GM19328 (cell line): ENCODE data around the gene GRIA1.

Source experiments
- ATAC-seq: cut with Tn5 transposase; IDR thresholded peaks from one replicate; pipeline ENCODE4 v1.9.1; 2021; ENCODE audit warnings: mild to moderate bottlenecking, moderate library complexity; ENCODE audit not compliant: unreplicated experiment

GRIA1 gene

DNA sequence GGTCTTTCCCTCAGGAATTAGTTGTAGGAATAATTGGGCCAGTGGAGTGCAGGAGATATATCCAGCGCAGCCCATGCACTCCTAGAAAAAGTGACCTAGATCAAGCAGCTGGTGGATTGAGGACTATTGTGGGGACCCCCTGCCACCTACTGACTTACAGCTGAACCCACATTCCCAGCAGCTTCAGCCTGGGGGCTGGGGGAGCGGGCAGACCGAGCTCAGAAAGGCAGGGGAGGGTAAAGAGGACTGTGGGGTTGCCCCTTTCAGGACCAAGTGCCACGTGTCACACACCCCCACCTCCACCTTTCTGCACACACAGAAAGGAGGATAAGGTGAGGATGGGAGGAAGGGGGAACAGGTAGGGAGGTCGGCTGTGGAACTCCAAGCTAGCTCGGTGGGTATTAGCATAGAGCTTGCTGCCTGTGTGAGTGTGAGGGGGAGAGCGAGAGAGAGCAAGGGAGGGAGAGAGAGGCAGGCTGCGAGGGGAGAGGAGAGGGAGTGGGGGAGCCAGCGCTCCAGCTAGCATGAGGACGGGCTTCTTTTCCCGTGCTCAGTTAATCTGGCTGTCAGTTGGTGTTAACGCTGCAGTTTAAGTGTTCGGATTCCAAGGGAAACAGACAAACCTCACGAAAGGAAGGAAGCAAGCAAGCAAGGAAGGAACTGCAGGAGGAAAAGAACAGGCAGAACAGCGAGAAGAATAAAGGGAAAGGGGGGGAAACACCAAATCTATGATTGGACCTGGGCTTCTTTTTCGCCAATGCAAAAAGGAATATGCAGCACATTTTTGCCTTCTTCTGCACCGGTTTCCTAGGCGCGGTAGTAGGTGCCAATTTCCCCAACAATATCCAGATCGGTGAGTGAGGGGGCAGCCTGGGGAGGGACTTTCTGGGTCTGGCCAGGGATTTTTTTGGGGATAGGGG is at the start of gene GRIA1:
Gene GRIA1 (plus strand): TSS at position 553 of the 920 bp plus-strand sequence.
- ATAC-seq = no peak

DNA sequence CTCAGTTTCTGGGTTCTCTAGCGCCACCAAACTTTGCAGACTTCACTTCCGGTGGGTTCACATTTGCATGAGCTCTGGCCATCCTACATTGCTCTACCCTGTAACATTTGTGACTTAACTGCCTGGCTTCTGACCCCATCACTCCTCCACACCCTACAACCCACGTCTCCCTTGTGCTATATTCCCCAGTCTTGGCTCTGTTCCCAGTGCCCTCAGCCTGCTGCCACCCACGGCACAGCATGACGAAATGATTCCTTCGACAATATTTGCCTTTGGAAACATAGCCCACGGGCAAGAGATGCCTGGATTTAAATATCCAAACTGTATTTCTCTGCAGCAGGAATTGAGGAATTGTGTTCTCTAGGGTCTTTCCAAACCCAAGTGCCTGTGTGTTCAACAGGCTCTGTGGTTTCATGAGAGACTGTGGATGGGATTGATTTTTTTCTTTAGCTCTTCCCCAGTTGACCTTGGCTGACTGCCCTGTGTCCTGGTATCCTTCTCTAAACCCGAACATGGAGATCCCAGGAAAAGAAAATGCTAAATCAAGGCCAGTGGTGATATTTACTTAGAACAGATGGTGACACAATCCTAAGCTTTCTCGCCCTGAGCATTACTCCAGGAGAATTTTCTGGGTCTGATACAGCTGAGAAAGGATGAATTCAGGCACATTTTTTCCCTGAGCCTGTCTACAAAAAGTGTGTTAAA is 44.4 kb upstream of the GRIA1 start:
- no peak for ATAC-seq

DNA sequence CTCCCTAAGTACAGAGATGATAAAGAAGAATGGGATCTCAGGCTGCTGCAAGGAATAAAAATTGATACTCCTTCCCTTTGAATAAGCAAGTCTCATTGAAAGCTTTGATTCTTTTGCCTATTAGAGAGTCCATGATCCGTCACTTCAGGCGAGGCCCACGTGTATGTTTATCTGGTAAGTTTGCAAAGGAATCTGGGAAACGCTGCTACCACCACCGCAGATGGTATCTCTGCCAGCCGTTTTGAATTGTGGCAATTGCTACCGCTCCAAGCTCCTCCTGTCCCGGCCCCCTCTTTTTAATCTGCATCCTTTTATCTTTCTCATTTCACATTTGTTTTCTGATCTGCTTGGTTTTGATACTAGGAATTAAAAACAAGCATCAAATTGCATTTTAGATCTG is 42.9 kb upstream of the GRIA1 start:
- ATAC-seq = no peak

DNA sequence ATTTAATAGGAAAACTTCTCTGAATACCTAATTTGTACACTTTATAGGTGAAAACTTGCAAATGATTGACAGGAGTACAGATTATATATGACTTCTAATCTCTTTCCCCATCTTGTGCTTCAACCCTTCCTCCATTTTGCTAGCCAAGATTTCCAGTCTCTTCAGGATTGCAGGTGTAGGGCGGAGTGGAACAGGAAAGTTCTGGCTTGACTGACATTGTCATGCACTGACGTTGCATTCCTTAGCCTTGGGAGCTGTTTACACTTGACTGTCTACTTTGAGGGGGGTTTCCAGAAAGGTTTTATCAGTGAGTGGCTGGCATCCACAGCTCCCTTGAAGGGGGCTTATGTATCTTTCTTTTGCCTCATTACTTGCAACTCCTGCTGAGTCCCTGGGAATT is 34.1 kb upstream of the GRIA1 start:
- no peak for ATAC-seq

DNA sequence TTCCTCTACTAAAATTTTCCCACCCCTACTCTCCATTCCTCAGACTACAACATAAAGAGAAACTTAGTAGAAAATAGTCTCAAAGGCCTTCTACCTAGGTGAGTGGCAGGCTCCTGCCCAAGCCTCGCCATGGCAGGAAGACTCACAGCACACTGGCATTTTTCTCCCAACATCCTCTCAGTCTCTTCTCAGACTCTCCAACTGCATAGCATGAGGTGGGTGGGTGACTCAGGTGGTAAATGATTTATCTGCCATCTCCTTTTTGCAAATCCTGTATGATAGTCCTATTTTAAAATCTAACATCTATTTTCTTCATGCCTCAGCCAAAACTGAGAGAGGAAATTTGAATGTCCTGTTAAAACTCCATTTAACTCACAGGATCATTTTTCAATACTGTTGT is 33.5 kb upstream of the GRIA1 start:
- ATAC-seq = no peak

DNA sequence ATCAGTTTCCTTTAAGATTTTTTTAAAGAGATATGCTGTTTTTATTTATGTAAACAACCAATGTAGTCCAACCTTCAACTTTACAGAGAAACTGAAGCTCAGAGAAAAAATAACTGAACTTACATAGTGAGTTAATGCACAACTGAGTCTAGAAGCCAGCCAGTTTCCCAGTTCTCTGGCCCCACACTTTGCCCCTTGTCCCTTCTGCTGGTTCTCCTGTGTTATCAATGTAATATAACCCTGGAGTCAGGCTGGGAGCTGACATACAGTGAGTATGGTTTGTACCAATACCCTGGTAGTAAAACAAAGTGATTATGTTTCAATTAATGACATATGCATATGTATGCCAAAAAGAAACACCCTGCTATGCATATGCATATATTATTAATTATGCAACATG is 32.2 kb upstream of the GRIA1 start:
- no peak for ATAC-seq

DNA sequence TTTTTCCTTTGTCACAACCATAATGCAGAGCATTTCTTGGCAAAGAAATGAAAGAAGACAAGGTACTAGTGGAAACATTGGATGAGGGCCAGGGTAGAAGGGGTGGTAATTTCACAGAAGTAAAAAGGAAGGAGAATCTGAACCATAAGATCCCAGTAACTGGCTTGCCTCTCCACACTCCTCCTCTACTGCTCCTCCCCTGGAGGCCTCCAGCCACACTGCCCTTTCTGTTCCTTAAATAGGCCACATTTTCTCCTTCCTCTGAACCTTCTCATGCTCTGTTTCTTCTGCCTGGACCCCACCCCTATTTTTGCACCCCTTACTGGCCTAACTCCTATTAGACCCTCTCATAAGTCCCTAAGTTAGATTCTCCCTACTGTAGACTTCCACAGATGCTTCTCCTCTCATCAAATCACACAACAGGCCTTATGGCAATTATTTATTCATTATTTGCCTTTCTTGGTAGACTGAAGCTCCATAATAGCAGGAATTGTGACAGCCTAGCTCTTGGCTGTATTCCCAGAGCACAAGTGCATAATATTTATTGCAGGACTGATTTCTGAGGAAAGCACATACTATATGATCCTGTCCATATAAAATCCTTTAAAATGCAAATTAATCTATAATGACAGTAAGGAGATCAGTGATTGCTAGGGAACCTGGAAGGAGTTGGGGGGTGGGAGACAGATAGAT is 31.3 kb upstream of the GRIA1 start:
- no peak for ATAC-seq

DNA sequence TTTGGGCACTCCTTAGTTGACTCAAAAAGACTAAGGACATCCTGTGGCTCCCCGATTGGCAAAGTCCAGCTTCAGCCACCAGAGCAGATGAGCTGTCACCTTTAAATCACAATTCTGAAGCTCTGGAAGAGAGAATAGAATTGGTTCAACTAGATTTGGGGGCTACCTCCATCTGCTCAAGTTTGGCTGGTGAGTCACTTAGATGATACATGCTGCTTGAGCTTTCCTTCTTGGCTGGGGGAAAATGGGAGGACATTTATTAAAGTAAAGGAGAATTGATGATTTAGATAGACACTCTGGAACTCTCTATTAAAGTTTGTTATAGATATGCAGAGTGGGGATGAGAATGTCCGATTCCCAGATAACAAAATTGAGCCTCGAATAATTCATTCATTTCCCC is 30.0 kb upstream of the GRIA1 start:
- ATAC-seq = no peak

DNA sequence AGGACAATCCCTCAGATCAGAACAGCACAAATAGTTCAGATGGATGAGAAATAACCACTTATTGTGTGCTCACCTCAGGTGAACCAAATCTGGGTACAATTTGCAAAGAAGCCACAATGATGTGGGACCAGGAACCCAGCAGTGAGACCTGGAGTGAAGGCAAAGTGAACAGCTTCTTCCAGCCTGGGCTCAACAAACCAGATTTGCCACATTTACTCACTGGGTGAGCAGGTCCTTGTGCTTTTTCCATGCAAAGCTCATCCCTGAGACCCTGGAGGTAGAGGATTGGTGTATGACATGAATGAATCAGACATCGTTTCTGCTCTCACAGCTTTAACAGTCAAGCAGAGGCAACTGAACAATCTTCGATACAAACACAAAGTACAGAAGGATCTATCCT is 29.1 kb upstream of the GRIA1 start:
- no peak for ATAC-seq

DNA sequence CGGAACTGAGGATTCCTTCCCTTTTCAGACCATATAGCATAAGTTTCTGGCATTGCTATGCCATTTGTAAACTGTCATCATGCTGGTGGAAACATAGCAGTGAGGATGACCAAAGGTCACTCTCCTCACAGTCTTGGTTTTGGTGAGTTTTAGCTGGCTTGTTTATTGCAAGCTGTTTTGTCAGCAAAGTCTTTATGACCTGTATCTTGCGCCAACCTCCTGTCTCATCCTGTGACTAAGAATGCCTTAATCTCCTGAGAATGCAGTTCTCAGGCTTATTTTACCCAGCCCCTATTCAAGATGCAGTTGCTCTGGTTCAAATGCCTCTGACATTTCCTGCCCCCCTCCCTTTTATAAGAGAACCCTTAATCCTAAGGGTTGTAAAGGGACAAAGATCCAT is 26.7 kb upstream of the GRIA1 start:
- no peak for ATAC-seq

DNA sequence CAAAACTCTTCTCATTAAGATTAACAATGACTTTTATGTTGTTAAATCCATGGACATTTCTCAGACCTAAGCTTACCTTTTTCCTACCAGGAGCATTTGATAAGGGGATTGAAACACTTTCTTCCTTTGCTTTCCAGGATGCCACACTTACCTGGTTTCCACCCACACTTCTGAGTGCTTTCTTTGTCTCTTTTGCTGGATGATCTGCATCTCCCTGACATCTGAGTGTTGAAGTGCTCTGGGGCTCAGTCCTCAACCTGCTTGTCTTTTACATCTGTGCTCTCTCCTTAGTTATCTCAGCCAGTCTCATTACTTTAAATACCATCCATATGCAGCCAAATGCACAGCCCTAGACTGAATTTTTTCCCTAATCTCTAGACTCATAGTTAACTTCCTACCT is 22.9 kb upstream of the GRIA1 start:
- no peak for ATAC-seq

DNA sequence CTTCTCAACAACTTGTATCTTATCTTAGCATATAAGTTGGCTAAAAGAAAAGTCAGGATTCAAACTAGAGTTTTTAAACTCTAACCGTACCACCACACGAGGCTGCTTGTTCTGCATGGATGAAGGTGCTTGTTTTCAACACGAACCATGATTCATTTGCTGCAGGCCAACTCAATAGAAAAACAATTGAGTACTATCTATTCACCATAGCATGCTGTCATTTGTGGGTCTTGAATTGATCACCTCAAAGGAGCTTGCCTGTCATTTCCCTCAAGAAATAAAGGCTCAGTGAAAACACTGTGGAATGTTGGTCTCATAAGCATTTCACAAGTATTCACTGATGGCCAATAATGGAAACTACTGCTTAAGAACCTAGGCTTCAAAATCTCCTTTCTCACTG is 21.0 kb upstream of the GRIA1 start:
- no peak for ATAC-seq

DNA sequence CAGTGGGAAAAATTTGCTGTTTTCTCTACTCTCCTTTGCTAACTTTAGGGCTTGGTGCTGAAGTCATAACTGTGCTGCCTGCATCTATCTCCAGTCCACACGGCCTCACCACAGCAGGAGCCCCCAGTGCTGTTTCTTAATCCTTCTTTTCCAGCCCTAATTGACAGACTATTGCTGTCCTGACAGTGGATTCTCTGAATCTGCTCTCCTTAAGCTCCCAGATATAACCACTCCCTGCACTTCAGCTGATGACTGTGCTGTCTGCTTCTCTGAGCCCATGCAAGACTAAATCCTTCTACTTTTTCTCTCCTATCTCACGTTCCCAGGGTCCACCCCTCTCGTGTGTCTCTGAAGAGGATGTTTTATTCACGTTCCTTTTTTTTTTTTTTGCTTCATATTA is 19.7 kb upstream of the GRIA1 start:
- ATAC-seq = no peak

DNA sequence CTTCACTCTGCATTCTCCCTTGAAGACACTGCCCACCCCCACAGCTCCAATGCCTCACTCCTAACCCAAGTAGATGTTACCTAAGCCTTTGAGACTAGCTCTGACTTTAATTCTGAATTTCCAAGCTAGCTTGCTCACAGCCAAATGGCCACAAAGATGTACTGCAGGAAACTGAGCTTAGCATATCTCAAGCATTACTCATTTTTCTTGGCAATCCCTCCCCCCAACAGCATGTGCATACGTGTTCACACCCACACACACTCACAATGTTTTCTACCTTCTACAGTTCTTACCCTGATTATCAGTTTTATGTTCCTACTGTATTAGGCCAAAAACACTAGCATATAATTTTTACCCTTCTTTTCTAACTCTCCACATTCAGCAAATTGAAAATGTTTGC is 13.7 kb upstream of the GRIA1 start:
- no peak for ATAC-seq

DNA sequence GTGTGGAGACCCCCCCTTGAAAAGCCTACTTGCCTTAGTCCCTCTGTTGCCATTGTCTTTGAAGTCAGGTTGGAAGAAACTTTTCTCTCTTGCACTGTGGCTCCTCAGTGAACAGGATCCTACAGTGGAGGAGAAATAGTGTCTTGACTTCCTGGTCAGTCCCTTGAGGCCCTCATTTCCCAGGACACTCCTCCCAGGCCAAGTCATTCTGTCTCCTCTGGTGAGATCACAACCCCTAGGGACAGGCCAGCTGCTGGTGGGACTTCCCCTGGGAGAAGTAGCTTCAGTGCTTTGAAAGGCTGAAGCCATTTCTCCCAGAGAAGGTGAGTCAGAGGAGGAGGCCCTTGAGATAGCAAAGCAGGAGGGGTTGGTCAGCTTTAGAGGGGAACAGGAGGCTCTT is 10.1 kb upstream of the GRIA1 start:
- peak; percentile 88 for ATAC-seq

DNA sequence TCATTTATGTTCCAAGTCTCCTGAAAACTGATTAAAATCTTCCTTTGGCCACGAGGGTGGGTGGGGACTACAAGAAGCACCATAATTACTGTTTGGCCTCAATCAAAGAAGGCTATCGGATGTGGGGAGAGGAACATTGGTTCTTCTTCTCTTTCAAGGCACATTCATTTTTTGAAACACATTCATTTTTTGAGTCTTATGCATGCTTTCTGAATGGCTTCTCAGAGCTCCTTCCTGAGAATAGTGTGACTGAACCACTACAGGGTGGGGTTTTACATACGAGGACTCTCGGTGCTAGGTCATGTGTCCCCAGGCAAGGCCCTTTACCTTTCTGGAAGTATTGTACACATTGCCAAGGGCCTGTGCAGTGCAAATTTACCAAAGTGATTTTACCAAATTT is 7.0 kb upstream of the GRIA1 start:
- no peak for ATAC-seq

DNA sequence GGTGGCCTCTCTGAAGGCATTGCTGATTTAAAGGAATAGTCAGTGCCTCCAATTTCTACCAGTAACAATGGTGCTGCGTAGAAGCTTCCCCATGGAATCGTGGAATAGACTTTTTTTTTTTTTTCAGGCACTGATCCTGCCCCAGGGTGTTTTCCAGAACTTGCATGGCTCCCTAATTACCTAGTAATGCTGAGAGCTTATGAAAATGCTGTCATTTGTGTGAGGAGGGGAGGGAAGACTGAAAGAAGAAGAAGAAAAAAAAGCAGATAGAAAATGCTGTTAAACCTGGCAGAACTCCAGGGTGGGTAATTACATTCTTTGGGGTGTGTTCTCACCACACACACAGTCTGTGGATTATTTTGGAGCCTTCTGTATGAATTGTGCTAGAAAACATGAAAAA is 4.8 kb upstream of the GRIA1 start:
- no peak for ATAC-seq

DNA sequence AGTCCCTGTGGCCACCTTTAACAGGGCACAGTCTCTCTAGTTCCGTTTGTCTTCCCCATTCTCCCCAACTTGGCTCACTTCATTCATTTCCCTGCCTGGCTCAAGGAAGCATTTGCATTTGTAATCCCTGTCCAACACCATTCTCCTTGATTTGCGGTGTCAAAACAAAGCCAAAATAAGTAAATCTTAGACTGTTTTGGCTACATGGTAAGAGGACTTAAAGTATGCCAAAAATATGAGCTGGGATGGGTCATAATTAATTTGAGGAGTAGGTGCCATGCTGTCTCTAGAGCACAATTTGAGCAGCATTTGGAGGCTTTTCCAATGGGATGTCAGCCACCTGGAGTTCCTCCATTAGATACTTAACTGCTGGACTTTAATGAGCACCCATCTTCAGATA is 3.7 kb upstream of the GRIA1 start:
- ATAC-seq = no peak

DNA sequence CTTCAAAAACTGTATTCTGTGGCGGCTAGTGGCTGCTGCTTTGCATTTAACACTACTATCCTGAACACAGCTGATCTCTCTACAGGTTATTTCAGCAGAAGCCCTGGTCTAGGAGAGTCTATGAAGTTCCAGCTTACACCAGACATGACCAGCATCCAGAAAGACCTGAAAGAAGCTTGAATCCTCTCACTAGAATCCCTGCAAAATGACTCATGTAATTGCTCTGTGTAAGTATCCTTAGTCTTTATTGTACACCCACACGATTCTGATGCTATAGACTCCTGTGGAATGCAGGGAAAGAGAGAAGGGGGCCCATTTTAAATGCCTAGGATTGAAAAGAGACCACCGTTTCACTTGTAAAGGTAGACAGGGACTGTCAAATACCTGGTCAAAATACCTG is 859 bp upstream of the GRIA1 start:
- no peak for ATAC-seq

DNA sequence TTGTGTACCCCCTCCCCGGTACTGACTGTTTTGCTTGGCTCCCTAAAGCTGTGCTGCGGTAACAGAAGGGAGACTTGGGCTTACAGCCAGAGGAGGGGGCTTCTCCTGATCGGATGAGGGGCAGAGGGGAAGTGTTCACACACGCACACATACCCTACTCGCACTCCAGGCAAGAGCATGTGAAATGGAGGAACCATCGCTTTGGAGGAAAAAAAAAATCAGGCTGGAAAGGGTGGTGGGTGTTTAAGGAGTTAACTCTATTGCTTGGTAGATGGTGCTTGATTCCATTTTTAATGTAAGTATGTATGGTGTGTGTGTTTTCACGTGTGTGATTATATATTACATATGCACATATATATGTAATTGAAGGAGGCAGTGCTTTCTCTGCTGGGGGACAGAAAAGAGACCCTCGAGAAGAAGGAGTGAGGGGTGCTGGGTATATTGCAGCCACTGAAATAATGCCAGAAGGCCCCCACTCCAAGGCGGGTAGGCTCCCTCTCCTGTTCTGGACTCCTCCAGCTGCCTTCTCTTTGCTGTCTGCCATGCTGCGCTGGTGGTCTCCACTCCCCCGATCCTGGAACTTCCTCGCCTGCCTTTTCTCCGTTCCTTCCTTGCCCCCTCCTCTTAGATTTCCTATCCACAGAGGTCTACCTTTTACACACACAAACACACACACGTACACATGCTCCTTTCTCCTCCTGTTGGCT is 721 bp downstream of the GRIA1 start:
- ATAC-seq = no peak

DNA sequence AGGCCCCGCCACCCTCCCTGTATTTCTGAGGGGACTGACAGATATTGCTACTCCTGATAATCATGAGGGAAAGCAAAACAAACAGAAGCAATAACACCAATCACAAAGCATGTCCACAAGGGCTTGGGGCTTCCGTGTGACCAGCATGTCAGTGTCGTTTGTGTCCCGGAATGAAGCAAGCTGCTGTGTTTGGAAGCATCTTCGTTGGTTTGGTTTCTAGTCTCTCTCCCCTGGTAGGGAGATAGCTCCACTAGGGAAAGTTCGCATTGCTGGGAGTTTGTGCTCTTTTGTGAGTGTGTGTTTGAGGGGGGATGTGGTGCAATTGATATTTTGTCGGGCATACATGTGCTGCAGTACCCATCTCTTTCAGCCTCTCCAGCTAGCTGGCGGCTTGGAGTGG is 1.4 kb downstream of the GRIA1 start:
- no peak for ATAC-seq
